RKO (cell line): Measurements from ENCODE around the gene SPAG6.
A peak's percentile ranks its signal among the peaks of the same experiment; 100 is the strongest.
"Not testable (repeated sequence)": the region's sequence is repeated elsewhere in the genome, so short reads cannot be mapped to it uniquely, and the experiment has no call there.

Source experiments
- DNase-seq: peaks from one replicate; pipeline ENCODE4 v3.0.0-alpha.2; 2016; ENCODE audit warnings: low spot score

Gene SPAG6

DNA sequence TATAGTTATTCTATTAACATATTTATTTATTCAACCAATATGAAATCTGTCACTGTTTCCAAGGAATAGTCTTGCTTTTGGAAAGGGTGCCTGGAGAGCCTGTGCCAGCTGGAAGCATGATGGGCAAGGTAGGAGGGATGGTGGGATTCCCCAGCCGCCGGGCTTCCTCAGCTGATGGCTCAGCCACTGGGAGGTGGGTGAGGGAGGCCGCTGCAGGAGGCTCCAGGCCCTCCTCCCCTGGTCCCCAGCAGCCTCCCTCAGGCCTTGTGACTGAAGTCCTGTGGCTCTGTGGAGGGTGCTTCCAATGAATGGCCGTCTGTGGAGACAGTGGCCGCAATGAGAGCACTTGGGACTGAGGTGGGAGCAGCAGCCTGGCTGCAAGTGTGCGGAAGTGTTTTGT is 27.0 kb downstream of the SPAG6 start:
- no peak for DNase-seq

DNA sequence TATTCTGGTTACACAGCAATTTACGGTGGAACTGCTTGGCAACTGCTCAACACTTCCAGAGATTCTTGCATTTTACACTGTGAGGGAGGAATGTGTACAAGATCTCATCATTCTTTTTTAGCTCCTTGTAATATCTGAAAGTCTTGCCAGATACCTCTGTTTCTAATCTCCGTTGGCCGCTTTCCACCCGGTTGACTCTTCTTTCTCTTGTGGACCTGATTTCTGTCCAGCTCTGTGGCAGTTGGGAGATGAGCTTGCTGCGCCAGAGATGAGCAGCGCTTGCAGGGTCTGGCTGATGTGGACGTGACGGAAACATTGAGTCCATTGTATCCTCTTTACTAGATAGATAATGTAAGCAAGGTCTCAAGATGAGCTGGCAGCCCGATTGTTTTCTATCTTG is 27.6 kb downstream of the SPAG6 start:
- DNase-seq: no peak

DNA sequence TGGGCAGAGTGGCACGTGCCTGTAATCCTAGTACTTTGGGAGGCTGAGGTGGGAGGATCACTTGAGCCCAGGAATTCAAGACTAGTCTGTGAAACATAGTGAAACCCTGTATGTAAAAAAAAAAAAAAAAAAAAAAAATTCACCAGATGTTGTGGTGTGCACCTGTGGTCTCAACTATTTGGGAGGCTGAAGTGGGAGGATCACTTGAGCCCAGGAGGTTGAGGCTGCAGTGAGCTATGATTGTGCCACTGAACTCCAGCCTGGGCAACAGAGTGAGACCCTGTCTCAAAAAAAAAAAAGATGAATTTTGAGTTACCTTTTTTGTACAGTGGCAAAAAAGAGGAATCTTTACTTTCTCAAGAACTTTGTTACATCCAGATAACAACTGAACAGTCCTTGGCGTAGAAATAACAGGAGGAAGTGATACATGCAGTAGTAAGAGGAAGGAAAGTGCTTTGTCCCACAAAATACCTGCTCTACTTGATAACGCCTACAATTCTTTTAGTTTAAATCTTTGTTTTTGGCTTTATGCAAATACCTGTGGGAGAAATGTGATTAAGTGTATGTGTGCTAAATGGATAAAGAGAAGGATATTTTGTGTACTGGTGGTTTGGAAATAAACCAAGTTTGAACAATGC is 29.3 kb downstream of the SPAG6 start:
- DNase-seq: no peak

DNA sequence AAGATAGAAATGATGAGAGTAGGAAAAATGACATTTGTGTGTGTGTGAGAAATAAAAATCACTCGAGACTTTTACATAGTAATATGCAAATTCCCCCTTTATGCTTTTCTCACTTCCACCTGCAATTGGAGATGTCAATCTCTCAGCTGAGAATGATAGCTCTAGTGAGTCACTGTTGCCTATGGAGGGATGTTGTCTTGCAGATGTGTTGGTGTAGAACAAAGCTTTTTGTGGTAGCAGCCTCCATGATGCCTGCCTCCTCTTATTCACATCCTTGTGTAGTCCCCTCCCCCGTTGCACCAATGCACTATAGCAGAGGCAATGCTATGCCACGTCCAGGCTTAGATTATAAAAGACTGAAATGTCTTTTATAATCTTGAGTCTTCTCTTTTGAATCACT is 33.8 kb downstream of the SPAG6 start:
- no peak for DNase-seq

DNA sequence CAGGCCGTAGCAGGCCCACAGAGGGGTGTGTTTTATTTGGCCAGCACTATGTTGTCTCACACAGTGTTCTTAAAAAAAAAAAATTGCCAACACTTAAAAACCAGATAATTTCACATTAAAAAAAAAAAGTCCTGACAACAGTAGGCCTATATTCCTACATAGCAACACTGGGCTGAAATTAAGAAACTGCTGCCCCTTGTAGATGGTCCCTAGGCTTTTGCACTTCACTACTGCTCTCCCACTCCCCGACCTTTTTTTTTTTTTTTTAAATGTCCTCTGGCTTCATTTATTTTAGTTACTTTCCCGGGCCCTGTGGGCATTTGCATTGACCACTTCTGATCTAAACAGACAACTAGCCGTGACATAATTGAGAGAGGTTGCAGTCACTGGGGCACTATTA is 36.0 kb downstream of the SPAG6 start:
- no peak for DNase-seq

DNA sequence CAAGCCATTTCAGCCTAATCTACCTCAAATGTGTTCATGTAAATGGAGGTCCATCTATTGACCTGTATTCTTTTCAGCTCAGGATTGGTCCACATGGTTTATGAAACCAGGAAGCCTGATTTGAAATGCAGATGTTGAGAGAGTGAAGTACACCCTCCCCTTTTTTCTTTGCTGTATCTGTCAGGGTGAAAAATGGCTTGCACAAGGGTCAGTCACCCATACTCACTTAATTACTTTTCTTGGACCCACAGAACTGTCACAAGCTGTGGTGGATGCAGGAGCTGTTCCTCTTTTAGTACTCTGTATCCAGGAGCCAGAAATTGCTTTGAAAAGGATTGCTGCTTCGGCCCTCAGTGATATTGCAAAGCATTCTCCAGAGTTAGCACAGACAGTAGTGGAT is 41.2 kb downstream of the SPAG6 start:
- DNase-seq: no peak

DNA sequence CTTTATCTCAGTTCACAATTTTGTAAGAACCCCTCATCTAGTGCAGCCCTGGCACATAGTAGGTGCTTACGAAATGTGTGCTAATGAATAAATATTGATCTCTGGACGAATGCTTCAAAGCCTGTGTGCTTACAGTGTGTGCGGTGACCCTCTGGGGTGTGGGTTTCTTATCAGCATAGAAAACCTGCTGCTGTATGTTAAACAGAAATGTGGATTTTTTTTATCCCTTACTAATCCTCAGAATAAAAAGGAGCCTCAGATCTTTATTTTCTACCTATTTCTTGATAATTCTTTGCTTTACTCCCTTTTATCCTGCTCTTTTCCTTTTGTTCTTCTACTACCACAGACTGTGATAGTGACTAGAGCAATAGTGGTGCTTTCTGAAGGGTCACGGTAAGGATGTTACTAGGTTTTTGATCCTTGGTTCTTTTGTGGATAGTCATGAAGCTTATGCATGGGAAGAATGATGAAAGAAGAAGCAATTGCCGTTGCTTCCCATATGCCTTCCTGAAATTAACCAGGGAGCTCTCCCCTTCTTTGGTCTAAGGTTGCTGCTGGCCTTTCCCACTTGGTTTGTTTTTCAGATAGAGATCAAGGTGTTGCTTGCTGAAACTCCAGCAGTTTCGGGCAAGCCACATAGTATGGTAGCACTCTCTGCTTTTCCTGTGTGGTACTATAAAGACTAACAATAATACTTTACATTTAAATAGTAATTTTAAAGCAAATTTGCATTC is 44.7 kb downstream of the SPAG6 start:
- DNase-seq: no peak

DNA sequence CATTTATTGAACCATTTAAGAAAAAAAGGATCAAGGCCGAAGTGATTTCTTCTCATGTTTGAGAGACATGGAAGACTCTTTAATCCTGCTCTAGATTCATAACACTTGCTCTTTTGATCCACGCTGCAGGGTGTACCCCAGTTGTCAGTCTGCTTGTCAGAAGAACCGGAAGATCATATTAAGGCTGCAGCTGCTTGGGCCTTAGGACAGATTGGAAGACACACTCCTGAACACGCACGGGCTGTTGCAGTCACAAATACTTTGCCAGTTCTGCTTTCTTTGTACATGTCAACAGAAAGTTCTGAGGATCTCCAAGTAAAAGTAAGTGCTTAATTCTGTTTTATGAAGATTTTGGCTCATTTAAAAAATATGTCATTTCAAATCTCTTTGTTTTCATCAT is 46.3 kb downstream of the SPAG6 start:
- DNase-seq: no peak

DNA sequence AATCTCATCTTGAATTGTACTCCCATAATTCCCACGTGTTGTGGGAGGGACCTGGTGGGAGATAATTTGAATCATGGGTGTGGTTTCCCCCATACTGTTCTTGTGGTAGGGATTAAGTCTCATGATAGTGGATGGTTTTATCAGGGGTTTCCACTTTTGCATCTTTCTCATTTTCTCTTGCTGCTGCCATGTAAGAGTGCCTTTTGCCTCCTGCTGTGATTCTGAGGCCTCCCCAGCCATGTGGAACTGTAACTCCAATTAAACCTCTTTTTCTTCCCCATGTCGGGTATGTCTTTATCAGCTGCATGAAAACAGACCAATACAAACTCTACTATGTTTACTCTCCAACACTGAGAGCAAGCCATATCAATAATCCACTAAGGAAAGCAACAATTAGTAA is 50.9 kb downstream of the SPAG6 start:
- not testable (repeated sequence) for DNase-seq

DNA sequence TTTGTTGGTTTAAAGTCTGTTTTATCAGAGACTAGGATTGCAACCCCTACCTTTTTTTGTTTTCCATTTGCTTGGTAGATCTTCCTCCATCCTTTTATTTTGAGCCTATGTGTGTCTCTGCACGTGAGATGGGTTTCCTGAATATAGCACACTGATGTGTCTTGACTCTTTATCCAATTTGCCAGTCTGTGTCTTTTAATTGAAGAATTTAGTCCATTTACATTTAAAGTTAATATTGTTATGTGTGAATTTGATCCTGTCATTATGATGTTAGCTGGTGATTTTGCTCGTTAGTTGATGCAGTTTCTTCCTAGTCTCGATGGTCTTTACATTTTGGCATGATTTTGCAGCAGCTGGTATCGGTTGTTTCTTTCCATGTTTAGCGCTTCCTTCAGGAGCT is 61.6 kb downstream of the SPAG6 start:
- DNase-seq: not testable (repeated sequence)

DNA sequence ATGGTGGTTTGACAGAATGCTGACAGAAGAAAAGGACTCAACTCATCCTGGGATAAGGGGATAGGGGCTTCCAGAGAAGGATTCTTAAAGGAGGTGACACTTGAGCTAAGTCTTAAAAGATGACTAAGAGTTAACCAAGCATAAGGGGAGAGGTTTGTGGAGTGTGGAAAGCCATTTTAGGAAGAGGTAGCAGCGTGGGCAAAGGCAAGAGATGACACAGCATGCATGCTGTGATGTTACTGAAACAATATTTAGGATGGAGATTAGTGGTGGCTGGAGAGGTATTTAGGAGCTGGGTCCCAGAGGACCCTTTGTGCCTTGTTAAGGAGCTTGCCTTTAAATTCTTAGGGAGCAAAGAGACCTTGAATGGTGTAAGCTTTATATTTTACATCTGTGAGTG is 65.1 kb downstream of the SPAG6 start:
- DNase-seq: no peak

DNA sequence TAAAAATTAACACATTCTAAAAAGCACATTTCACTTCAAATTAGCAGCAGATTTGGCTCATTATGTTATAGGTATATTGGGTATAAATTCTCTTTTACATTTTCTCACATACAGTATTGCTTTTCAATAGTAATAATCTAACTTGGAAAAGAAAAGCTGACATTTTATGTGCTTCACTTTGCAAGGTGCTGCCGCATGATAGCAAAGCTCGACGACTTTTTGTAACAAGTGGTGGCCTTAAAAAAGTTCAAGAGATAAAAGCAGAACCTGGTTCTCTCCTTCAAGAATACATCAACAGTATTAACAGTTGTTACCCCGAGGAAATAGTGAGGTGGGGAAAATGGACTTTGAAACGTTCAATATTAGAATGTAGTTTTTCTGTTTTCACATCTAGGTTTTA is 65.5 kb downstream of the SPAG6 start:
- no peak for DNase-seq

DNA sequence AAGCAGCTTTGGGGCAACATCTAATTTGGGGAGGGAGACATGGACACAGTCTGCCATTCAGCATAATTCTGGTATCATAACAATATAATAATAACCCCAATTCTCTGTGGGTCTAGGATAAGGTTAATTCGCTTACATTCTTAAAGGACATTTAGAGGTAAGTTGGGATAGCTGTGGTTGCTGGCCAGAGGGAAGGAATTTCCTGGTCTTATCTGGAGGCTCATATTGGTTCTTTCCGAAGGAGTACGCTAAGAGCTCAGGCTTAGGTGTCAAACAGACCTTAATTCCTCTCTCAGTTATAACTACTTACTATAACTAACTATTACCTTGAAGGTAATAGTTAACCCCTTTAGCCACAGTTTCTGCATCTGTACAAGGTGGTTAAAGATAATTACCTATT is 68.8 kb downstream of the SPAG6 start:
- DNase-seq: no peak

DNA sequence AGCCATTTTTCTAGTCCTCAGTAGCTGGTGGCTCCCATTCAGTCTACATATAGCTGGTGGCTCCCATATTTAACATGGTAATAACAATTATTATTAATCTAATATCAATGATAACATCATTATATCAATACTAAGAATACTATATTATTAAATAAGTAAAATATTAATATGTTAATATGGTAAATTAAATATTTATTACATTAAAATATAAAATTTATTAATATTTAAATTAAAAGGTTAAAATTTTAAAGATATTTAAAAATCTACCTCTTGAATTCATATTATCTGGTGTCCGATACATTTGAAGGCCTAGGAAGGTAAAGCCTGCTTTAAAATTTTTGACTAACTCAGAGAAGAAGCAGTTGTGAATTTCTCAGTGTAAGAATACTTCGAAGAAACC is 69.8 kb downstream of the SPAG6 start:
- no peak for DNase-seq

DNA sequence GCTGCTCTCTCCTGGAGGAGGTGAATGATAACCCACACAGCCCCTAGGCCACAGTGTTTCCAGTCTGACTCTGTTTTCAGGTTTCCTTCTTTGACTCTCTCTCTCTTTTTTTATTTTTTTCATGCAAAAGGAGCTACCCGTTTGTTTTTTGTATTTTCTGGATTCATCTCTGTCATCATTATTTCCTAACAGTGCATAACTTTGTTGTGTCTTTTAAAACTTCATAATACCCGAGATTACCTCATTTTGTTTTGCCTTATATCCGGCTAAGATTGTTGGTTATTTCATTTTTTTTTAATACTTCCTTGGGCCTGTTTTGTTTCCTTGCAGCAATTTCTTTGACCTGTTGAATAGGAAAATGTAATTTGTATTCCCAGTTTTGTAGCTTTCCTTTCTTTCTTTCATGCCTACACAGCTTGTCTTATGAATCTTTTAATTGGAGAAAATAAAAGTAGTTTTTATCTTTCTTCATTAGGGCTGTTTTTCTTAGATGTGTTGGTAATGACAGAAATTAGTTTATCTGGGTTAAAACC is 72.5 kb downstream of the SPAG6 start:
- no peak for DNase-seq

DNA sequence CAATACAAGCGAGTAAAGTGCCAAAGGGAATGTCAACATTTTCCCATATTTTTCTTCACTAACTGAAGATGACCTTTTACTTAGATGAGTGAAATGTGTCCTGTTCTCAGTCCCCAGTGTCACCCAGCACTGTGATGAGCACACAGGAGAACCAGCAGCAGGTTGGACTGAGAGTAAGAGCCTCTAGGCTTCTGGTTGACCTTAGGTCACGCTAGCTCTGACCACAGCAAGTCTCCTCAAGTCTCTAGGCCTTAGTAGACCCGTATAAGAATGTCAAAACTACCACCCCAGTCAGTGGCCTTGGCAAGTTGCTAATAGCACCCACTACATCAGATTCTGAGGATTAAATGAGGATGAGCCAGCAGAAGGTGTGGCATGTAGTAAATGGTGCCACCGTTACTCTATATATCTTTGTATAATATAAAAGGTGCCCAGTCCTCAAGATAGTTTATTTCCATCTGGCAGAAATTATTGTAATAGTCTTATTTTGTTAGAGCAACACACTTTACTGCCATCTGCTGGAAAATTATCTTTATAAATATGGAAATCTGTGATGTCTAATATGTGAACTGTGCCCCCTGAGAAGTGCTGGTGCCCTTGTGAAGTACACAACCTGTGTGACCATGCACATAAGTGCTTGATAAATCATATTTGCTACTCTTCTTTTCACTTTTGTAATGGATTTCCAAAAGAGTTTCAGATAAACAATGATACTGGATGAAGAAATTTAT is 75.7 kb downstream of the SPAG6 start:
- peak; percentile 80 for DNase-seq

DNA sequence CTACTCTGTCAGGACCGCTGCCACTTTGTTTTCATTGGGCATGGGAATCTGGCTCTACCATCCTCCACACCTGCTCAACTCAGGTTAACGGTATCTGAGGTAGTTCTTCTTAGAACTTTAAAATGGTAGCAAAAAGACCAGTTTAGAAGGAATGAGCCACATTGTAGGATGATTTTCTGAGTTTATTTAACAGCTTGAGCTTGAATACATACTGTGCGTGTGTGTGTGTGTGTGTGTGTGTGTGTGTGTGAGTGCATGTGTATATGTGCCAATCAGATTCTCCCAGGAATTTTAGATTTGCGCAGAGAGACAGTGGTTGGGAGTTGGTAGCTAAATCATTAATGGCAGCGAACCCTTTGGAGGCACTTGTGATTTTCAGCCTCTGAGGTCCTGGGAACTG is 81.4 kb downstream of the SPAG6 start:
- no peak for DNase-seq

DNA sequence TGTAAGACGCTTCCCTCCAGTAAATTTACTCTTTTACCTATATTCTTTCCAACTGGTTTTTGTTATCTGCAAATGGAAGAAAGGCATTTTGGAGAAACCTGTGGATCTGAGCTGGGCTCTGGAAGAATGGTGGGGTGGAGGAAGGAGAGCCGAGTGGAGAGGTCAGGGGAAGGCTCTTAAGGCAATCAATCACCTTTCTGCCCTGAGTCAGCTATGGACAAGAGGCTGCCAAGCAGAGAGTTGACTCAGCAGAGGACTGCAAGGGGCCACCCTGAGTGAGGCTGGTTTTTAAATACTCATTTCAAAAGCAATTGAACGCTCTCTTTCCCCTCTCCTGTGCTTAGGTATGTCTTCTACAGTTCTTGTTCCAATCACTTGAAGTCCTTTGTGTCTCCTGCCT is 81.8 kb downstream of the SPAG6 start:
- peak; percentile 63 for DNase-seq

DNA sequence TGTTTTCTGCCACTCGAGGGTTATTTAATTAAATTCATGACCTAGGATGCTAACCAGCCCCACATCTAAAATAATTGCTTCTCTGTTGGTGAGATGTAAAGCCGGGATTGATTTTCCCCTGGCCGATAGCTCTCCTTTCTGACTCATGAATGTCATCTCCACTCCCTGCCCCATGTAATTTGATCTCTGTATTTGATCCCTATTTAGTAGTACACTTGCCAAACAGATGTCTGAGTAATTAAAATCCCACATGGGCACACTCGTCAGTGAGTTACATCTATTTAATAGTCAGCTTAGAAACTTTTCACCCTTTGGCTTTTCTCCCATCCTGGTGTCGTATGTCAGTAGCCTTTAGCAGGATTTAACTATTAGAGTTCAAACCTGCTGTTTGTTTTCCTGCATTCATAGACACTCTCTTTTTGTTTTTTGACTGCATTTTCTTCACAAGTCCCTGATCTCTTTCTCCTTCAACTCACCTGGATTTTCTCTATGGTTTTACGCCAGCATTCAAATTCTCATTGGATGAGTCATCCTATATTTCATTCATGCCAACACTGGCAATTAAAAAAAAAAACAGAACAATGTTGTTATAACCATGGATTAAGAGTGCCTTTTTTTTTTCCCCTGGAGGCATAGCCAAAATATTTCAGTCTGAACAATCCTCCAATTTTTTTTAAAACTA is 82.7 kb downstream of the SPAG6 start:
- DNase-seq: peak; percentile 87

DNA sequence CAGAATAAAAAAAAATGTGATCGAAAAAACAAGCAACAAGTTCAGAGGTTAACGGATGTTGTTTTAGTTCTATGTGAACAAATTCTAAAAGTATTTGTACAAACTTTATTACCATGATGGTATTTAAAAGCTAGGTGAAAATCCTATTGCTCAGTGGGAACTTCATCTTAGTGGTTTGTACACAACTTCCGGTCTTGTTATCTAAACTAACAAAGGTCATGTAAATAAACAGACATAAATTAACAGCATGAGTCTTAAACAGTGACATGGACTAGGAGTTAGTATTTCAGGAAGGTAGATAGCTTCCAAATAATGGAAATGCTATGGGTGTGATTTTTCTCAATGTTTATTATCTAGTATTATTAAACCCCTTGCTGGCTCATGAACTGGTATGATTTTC is 83.8 kb downstream of the SPAG6 start:
- no peak for DNase-seq

DNA sequence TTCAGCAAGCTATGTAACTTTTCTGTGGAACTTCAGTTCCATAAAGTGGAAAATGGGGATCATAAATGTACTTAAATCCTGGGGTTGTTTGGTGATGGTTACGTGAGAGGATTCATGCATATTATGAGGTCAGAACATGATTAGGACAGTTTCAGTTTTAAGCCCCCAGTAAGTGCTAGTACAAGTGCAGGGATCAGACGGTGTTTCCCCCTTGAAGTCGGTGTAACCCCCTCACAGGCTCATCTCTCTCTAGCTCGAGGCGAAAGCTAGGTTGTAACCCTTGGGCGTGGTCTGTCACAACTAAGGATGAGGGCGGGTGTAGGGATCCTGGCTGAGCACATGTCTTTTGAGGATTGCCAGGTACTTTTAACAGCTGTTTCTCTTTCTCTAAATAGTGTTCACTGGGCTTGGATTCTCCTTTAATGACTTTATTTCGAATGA is 84.7 kb downstream of the SPAG6 start:
- DNase-seq: no peak

DNA sequence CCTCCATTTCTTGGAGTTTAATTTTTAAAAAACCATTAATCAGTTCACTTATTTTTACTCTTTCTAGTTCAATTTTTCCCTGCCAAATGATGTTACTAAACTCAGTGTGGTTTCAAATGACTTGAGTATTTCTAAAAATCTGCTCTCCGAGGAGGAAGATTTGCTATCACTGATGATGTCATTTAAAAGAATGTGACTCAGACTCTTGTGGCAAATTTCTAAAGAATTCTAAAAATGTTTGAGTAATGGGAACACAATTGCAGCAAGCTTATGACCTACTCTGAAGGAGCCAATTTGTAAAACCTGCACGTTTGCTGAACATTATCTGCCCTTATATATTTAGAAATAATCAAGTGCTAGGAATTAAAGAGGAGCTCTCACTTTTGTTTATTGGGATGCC is 88.6 kb downstream of the SPAG6 start:
- peak; percentile 97 for DNase-seq

DNA sequence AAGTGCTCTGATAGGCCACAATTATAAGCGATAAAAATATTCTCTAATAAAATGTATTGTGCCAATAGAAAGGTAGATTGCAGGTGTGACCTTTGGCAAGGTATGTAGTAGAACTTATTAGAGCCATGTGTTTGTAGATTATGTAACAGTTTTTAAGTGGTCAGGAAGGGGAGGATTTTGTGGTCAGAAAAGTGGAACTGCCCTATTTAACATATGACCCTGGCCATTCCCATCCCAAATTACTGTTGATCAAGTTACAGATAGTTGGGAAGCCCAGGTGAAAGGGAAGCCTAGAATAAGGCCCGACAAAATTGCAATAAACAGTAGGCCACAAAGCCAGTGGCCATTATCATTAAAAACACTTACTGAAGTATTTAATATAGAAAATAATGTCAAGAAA is 89.2 kb downstream of the SPAG6 start:
- no peak for DNase-seq
